Gastroesophageal sphincter (tissue), 2 donors: Measurements from ENCODE around the gene PPARG.

ENCODE experiments used
- EP300 ChIP-seq: sonication (generic); formaldehyde crosslinking; IDR thresholded peaks from one replicate; pipeline ENCODE4 v1.6.1; 2017; ENCODE audit warnings: antibody characterized with exemption, mild to moderate bottlenecking
- POLR2A ChIP-seq, 2 donors: fragments of 450-650 bp; IDR thresholded peaks; one replicate each; pipeline ENCODE4 v1.6.1; 2017; ENCODE audit warnings: antibody characterized with exemption in 2 of 2, mild to moderate bottlenecking in 2 of 2, moderate library complexity in 1 of 2
- POLR2AphosphoS5 ChIP-seq: sonication (generic); formaldehyde crosslinking; IDR thresholded peaks from one replicate; pipeline ENCODE4 v1.6.1; 2017; ENCODE audit warnings: antibody characterized with exemption

DNA sequence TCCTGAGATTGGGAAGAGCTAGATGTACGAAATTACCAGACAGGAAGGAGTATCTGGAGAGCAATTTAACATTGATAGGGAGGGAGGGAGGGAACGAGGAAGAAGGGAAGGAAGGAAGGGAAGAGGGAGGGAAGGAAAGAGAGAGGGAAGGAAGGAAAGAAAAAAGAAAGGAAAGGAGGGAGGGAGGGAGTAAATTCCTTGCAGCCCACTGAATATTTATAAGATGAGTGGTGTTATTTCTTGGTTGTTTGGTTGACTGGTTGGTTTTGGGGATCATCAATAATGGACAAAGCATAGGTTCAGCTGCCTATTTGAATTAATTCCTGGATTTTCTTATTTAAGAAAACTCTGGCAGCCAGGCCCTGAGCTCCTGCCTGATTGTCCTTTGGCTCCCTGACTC, 179.9 kb downstream of the PPARG start:
- TF ChIP-seq POLR2A (IDR thresholded peaks at IDR 0.05) (no peak), POLR2AphosphoS5 (no peak), EP300 (no peak)
